MM.1S (cell line): Measurements from ENCODE around the gene SORCS2.

Source experiments
- DNase-seq: peaks from one replicate; pipeline ENCODE4 v3.0.0-alpha.2; 2015
- H2AFZ ChIP-seq: fragments of 300-600 bp; sonication (generic); 2 replicates; pipeline ENCODE4 v1.6.0; 2016; ENCODE audit warnings: antibody characterized with exemption, low read length
- H3F3A ChIP-seq: fragments of 300-600 bp; sonication (generic); 2 replicates; pipeline ENCODE4 v1.6.1; 2016; ENCODE audit warnings: mild to moderate bottlenecking, antibody characterized with exemption, low read length, moderate library complexity, mixed read lengths; ENCODE audit not compliant: insufficient read depth
- H3K27ac ChIP-seq: fragments of 300-600 bp; sonication (generic); 2 replicates; pipeline ENCODE4 v1.5.1; 2016; ENCODE audit warnings: mild to moderate bottlenecking, low read length
- H3K27me3 ChIP-seq: fragments of 300-600 bp; sonication (generic); replicated peaks from 2 replicates; pipeline ENCODE4 v1.6.0; 2016; ENCODE audit warnings: low read length; ENCODE audit not compliant: insufficient read depth
- H3K36me3 ChIP-seq: fragments of 300-600 bp; sonication (generic); replicated peaks from 2 replicates; pipeline ENCODE4 v1.6.1; 2016; ENCODE audit warnings: mild to moderate bottlenecking, low read length, mixed read lengths; ENCODE audit not compliant: insufficient read depth
- H3K4me1 ChIP-seq: fragments of 300-600 bp; sonication (generic); 2 replicates; pipeline ENCODE4 v1.6.1; 2016; ENCODE audit warnings: low read length, mixed read lengths
- H3K4me2 ChIP-seq: fragments of 300-600 bp; sonication (generic); 2 replicates; pipeline ENCODE4 v1.6.0; 2016; ENCODE audit warnings: low read depth, low read length
- H3K4me3 ChIP-seq: fragments of 300-600 bp; sonication (generic); 2 replicates; pipeline ENCODE4 v1.5.1; 2016; ENCODE audit warnings: low read length, mixed read lengths
- H3K79me2 ChIP-seq: fragments of 300-600 bp; sonication (generic); 2 replicates; pipeline ENCODE4 v1.6.1; 2016; ENCODE audit warnings: mixed run types, low read length, mixed read lengths
- H3K9ac ChIP-seq: fragments of 300-600 bp; sonication (generic); 2 replicates; pipeline ENCODE4 v1.6.1; 2016; ENCODE audit warnings: low read length, mixed read lengths
- H3K9me2 ChIP-seq: fragments of 300-600 bp; sonication (generic); replicated peaks from 2 replicates; pipeline ENCODE4 v1.6.1; 2016; ENCODE audit warnings: mild to moderate bottlenecking, low read length, mixed read lengths; ENCODE audit not compliant: insufficient read depth
- H3K9me3 ChIP-seq: fragments of 300-600 bp; sonication (generic); replicated peaks from 2 replicates; pipeline ENCODE4 v1.6.1; 2016; ENCODE audit warnings: mild to moderate bottlenecking, low read length, mixed read lengths; ENCODE audit not compliant: insufficient read depth
- H4K20me1 ChIP-seq: fragments of 300-600 bp; sonication (generic); 2 replicates; pipeline ENCODE4 v1.6.1; 2016; ENCODE audit warnings: mild to moderate bottlenecking, low read length, moderate library complexity, mixed read lengths; ENCODE audit not compliant: insufficient read depth
- CTCF ChIP-seq: fragments of 300-600 bp; sonication (generic); IDR thresholded peaks from 2 replicates; pipeline ENCODE4 v1.5.1; 2016; ENCODE audit warnings: antibody characterized with exemption, low read length, mixed read lengths
- EZH2 ChIP-seq: fragments of 300-600 bp; sonication (generic); optimal IDR thresholded peaks from 2 replicates; pipeline ENCODE3; 2017; ENCODE audit warnings: low read depth, mild to moderate bottlenecking, antibody characterized with exemption, low read length, mixed read lengths
- EZH2phosphoT487 ChIP-seq: fragments of 300-600 bp; sonication (generic); IDR thresholded peaks from 2 replicates; pipeline ENCODE4 v1.6.1; 2018; ENCODE audit warnings: antibody characterized with exemption, low read length

Gene SORCS2

GRCh38 chr4:7367406-7367805, 175.1 kb downstream of the SORCS2 start:
- H3K4me2 ChIP-seq = no peak overlapping the region
- no peak for DNase-seq
- H3K27ac ChIP-seq = no peak overlapping the region
- no peaks in the 10 kb centered on the region for H3K9me2 ChIP-seq
- H3F3A ChIP-seq = no peaks in the 10 kb centered on the region
- H3K4me3 ChIP-seq = no peak overlapping the region
- no peaks in the 10 kb centered on the region for H3K9me3 ChIP-seq
- H2AFZ ChIP-seq = no peak overlapping the region
- no peaks in the 10 kb centered on the region for H3K4me1 ChIP-seq
- peaks cover 85% of the 10 kb centered on the region for H3K27me3 ChIP-seq
- no peaks in the 10 kb centered on the region for H3K79me2 ChIP-seq
- no peaks in the 10 kb centered on the region for H4K20me1 ChIP-seq
- no peak overlapping the region for H3K9ac ChIP-seq
- H3K36me3 ChIP-seq = no peaks in the 10 kb centered on the region
- TF ChIP-seq EZH2 = no peak
- TF ChIP-seq EZH2phosphoT487 = no peak
- no peak for TF ChIP-seq CTCF

GRCh38 chr4:7367864-7368277, 175.5 kb downstream of the SORCS2 start:
- Histone ChIP-seq H3K36me3 (no peaks in the 10 kb centered on the region), H3F3A (no peaks in the 10 kb centered on the region), H3K27me3 (peaks cover 86% of the 10 kb centered on the region), H2AFZ (no peak overlapping the region), H3K9me2 (no peaks in the 10 kb centered on the region), H3K27ac (no peak overlapping the region), H3K9ac (no peak overlapping the region), H4K20me1 (no peaks in the 10 kb centered on the region), H3K4me1 (no peaks in the 10 kb centered on the region), H3K4me2 (no peak overlapping the region), H3K4me3 (no peak overlapping the region), H3K79me2 (no peaks in the 10 kb centered on the region), H3K9me3 (no peaks in the 10 kb centered on the region)
- TF ChIP-seq EZH2 = no peak
- no peak for TF ChIP-seq EZH2phosphoT487
- no peak for TF ChIP-seq CTCF
- no peak for DNase-seq

GRCh38 chr4:7368296-7368695, 176.0 kb downstream of the SORCS2 start:
- H3K4me3 ChIP-seq = no peak overlapping the region
- no peak for TF ChIP-seq EZH2
- TF ChIP-seq EZH2phosphoT487 = no peak
- TF ChIP-seq CTCF = no peak
- H3K27me3 ChIP-seq = peaks cover 90% of the 10 kb centered on the region
- H4K20me1 ChIP-seq = no peaks in the 10 kb centered on the region
- no peak overlapping the region for H3K9ac ChIP-seq
- H3K27ac ChIP-seq = no peak overlapping the region
- H3K9me2 ChIP-seq = no peaks in the 10 kb centered on the region
- no peaks in the 10 kb centered on the region for H3K79me2 ChIP-seq
- no peak for DNase-seq
- no peaks in the 10 kb centered on the region for H3K9me3 ChIP-seq
- no peaks in the 10 kb centered on the region for H3F3A ChIP-seq
- H3K36me3 ChIP-seq = no peaks in the 10 kb centered on the region
- no peak overlapping the region for H2AFZ ChIP-seq
- no peaks in the 10 kb centered on the region for H3K4me1 ChIP-seq
- H3K4me2 ChIP-seq = no peak overlapping the region
